HG03095 (cell line): ENCODE results near the gene MPO.
A peak's percentile ranks its signal among the peaks of the same experiment; 100 is the strongest.

Experiments
- ATAC-seq: cut with Tn5 transposase; IDR thresholded peaks from one replicate; pipeline ENCODE4 v1.9.1; 2021; ENCODE audit warnings: moderate library complexity; ENCODE audit not compliant: unreplicated experiment

MPO gene

GRCh38 chr17:58235821-58236220 lies 44.9 kb downstream of the MPO start:
- ATAC-seq: no peak

- ATAC-seq: no peak
These were observed 46.2 kb downstream of the MPO start for GRCh38 chr17:58234512-58234911.

- ATAC-seq: peak; percentile 73
These were observed 47.2 kb downstream of the MPO start for GRCh38 chr17:58233543-58233942.

- peak; percentile 62 for ATAC-seq
These were observed 48.0 kb downstream of the MPO start for GRCh38 chr17:58232707-58233156.

- ATAC-seq: no peak
These were observed 49.1 kb downstream of the MPO start for GRCh38 chr17:58231641-58232040.

- ATAC-seq: no peak
These were observed 50.9 kb downstream of the MPO start for GRCh38 chr17:58229881-58230280.

GRCh38 chr17:58229384-58229783 lies 51.4 kb downstream of the MPO start:
- no peak for ATAC-seq

GRCh38 chr17:58228679-58229078 lies 52.1 kb downstream of the MPO start:
- no peak for ATAC-seq

- ATAC-seq: no peak
These were observed 53.0 kb downstream of the MPO start for GRCh38 chr17:58227733-58228132.

- ATAC-seq: no peak
These were observed 56.4 kb downstream of the MPO start for GRCh38 chr17:58224315-58224714.
